GM19452 (cell line): ENCODE measurements around the gene LAMB4.
"Not testable (repeated sequence)": the region's sequence is repeated elsewhere in the genome, so short reads cannot be mapped to it uniquely, and the experiment has no call there.

Experiments used
- ATAC-seq: cut with Tn5 transposase; IDR thresholded peaks from one replicate; pipeline ENCODE4 v1.9.1; 2021; ENCODE audit not compliant: unreplicated experiment

The LAMB4 gene

DNA sequence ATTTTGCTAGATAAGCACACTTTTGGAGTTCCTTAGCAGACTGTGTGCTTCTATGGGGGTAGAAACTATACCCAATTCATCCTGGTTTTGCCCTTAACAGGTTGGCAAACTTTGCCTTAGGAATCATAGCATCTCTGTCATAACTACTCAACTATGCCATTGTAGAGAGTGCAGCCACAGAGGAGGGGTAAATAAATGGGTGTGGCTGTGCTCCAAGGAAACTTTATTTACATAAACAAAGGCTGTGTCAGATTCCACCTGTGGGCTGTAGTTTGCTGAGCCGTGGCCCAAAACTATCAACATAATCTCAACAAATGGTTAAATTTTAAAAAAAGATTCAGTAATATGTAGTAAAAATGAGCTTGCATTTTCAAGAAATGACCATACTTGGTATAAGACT is 75.6 kb downstream of the LAMB4 start:
- no peak for ATAC-seq

DNA sequence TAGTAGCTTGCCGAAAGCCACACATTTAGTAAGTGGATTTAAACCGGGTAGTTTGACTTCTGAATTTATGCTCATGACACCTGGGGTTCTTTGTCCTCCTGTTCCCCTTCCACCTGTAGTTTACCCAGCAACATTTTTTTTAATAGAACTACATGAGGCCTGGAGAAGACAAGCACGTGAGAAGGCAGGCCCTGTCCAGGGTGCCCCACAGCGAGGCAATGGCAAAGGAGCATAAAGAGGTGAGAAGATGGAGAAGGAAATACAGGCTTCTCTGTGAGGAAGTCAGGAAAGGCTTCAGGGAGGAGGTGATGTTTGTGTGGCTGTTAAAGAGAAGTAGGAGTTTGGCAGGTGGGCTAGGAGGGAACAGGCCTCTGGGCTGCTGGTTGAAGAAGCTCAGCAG is 76.9 kb downstream of the LAMB4 start:
- no peak for ATAC-seq

DNA sequence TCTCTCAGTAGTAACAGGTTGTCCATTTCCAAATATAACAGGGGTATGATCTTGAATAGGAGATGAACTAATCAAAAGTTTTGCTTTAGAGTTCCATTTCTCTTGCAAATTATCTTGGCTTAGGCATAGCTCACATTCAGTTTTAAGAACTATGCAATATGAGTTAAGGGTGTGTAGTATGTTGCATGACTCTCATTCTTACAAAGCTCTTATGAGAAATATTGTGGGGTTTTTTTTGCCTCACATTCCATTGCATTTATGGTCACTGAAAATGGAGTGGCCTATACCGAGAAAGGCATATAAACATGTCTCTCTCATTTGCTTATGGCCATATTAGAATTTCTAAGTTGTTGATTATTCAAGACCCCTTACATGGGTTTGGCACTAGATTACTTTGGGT is 78.7 kb downstream of the LAMB4 start:
- no peak for ATAC-seq

DNA sequence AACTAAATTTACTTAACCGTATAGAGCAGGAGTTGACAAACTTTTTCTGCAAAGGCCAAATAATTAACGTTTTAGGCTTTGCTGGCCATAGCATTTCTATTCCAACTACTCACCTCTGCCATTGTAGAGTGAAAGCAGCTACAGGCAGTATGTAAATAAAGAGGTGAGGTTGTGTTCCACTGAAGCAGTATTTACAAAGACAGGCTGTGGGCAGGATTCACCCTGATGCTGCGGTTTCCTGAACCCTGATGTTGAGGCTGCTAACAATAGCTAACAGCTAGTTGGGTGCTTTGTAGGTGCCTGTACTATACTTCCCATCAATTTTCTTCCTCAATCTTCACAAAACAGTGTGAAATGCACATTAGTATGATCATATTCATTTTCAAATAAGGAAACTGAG is 80.2 kb downstream of the LAMB4 start:
- no peak for ATAC-seq

DNA sequence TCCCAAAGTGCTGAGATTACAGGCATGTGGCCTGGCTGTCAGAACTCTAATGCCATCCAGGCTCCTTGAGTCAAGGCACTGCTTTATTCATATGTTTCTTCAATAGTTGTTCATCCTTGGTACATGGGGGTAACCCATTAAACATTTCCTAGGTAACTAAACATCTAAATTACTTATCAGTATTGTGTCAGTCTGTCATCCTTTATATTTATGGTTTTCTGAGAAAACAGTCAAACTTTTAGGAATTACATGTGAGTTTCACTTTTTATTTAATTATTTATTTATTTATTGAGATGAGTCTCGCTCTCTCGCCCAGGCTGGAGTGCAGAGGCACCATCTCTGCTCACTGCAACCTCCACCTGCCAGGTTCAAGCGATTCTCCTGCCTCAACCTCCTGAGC is 81.7 kb downstream of the LAMB4 start:
- no peak for ATAC-seq

DNA sequence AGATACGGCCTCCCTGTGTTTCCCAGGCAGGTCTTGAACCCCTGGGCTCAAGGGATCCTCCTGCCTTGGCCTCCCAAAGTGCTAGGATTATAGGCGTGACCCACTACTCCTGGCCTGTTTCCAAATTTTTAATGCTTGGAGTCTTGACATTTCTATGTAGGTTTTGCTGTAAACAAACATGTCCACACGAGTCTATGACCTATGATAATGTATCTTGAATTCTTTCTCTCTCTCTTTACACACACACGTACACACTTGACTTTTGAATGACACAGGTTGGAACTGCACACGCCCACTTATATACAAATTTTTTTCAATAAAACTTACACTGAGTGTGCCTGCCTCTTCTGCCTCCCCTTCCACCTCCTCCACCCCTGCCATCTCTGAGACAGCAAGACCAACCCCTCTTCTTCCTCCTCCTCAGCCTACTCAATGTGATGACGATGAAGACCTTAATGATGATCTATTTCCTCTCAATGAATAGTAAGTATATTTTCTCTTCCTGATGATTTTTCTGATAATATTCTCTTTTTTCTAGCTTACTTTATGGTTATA is 83.1 kb downstream of the LAMB4 start:
- no peak for ATAC-seq

DNA sequence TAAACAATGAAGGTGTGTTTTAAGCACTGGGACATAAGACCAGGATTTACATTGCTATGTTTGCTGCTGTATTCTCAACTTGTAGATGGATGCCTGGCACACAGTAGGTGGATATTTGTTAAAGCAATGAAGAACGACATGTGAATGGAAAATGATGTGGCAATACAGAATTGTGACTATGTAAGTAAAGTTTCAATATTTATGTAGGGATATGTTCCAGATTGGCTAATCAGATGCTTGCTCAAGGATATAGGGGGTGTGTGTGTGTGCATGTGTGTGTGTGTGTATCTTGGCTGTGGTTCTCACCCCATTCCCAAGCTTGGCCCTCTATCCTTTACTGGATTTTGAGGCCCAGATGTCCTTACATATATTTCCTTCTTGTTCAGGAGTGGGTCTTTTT is 84.5 kb downstream of the LAMB4 start:
- no peak for ATAC-seq

DNA sequence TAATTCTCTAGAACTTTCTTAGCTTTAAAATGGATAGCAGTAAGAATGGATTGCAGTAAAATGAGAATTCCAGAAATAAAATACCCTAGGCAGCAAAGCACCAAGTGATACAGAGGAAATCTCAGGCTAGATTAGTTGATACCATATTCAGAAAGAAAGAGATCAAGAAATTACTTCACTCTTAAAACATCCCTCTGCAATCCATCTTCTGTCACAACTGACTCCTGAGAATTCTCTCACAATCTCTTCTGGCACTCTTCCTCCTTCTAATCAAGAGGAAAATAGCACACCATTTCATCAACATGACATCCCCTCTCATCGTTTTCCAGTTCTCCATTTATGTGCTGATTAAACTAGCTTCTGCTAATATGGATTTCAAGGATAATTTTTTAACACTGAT is 85.0 kb downstream of the LAMB4 start:
- ATAC-seq = no peak

DNA sequence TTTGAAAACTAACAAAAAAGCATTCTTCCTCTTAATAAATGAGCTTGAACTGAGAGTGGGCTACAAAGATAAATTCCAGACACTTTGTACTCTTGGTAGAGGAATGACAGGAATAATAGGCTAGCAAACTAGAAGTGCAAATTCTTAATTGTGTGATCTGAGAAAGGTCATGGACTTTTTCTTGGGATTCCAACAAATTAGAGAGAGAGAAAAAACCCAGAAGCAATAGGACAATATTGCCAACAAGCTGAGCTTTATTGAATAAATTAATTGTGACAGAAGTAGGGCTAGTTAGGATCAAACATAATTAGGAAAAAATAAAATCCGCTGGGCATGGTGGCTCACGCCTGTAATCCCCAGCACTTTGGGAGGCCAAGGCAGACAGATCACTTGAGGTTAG is 85.8 kb downstream of the LAMB4 start:
- ATAC-seq = no peak

DNA sequence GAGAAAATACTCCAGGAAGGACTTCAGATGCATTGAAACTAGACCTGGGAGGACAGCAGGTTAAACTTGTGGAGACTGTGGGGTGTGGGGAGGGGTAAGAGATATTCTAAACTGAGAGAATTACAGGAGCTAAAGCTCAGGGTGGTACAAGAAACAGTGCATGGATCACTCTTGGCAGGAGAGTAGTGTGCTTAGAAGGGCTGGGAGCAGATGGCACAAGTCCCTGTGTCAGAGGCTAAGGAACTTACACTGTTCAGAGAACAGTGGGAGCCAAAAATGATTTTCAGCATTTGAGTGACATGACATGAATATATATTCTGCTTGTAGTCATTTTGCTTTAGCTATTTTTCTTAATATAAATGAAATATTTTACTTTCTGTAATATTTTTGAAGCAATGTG is 91.2 kb downstream of the LAMB4 start:
- no peak for ATAC-seq

DNA sequence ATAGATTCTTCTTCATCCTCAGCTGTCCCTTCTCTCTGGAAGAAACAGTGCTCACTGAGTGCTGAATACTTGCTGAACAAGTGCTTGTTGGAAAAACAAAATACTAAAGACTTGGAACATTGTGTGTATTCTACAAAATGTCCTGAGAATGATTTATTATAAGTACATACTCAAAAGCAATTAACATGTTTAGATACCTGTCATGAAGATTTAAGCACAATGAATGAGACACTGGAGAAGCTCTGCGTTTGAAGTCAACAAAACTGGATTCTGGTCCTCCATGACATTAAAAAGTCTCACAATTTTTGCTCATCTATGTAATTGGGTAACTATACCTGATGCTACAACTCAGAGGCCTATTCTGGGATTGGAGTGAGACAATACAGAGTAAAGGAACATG is 92.4 kb downstream of the LAMB4 start:
- no peak for ATAC-seq

DNA sequence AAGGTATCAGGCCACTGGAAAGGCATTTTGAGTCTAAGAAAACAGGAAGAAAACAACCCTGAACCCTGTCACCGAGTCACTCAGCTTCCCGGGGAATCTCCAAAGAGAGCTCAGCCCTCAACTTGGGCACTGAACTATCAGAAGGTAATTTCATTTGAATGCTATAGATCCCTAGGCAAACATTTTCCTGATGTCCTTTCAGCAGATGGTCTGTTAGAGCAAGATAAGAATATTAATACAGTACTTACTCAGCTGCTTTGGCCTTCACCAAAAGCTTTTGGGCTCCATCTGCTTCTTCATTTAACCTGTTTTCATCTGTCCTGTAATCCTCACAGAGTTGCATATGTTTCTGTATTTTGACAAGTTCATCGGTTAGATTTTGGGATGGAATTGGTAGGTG is 93.0 kb downstream of the LAMB4 start:
- ATAC-seq = no peak

DNA sequence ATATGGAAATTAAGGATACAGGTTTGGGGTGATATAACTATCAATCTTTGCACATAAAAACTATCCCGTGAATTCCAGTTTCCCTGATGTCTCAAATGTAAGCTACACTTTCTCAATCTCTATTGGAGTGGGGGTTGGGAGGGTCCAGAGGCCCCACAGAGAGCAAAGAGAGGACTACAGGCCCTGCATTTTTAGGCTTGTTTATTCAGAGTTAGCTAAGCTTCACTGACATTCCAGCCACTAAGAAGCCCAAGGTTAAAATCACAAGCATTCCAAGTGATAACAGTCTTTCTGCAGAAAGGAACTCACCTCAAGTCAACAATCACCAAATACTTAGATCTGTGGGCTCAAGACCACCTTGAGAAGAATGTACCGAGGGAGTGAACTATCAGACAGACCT is 95.6 kb downstream of the LAMB4 start:
- ATAC-seq = no peak

DNA sequence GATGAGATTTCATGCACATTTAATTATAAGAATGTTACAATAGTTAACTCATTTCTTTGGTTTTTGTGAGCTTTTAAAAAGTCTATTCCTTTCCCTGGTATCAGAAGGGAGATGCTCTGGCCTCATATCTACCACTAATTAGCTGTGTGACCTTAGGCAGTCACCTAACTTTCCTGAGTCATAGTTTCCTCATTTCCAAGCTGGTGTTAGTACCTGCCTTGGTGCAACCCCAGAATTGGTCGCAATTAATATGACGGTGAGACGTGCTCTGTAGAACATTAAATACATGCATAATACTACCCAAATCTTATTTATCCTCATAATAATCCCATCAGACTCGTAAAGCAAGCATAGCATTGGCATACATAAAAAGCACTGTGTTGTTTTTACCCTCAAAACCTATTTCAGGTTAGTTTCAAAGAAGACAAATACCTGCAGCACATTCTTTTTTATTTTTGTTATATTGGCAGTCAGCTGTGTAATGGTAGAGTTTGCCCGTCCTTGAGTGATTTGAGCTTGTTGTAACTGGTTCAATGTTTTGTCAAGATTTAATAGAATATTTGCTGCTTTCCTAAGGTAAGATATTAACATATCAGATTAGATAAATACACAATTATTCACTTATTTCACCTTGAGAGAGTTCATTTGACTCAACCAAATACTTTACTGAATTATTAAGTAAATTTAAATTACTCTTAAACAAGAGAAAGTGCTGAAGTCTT is 96.2 kb downstream of the LAMB4 start:
- ATAC-seq = no peak

DNA sequence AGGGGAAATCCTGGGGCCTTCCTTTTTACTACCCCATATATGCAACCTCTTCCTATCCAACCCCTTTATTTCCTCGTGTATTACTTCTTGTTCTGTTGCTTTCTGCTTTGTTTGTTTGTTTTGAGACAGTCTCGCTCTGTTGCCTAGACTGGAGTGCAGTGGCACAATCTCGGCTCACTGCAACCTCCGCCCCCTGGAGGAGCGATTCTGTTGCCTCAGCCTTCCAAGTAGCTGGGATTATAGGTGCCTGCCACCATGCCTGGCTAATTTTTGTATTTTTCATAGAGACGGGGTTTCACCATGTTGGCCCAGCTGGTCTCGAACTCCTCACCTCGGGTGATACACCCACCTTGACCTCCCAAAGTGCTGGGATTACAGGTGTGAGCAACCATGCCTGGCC is 96.9 kb downstream of the LAMB4 start:
- ATAC-seq = not testable (repeated sequence)

DNA sequence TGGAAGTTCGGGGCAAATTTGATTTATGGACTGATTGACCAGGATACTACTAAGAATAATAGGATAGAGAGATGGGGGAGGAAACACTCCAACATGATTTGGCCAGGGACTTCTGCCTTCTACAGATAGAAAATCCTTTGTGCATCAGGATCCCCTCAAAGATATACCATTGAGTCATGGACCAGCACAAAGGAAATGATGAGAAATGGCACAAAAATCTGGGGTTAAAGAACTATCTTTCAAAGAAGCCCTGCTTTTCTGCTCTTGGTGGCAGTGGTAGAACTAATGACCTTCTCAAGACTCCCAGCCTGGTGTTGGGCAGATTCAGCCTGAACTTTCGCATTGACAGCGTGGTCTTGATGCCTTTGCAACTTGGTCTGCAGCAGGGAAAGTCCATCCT is 99.6 kb downstream of the LAMB4 start:
- no peak for ATAC-seq

DNA sequence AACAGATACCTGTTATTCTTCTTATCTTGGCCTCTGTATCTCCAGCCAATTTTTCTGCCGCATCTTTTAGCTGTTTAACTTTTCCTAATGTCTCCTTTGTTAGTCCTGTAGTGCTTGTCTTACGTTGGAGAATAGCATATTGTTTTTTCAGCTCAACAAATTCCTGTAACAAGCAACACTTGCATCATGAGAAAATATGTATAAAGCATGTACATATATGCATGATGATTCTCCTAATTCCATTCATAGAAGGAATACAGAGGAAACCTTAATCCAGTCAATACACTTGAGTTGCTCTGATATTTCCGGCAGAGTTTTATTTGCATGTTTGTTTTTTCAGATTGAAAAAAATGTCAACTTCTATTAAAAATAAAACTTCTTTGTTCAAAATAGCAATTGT is 101.1 kb downstream of the LAMB4 start:
- no peak for ATAC-seq

DNA sequence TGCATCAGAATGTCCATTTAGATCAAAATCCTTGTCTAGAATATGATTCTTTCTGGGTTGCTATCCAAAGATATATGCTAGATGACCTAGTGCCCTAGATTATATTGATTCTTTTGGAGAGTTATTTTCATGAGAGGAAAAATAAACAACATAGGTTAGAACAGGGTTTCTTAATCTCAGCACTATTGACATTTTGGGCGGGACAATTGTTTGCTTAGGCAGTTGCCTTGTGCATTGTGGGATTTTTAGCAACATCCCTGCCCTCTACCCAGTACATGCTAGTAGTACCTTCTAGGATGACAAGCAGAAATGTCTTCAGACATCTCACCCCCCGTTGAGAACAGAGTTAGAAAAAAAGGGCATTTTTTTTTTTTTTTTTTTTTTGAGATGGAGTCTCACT is 102.0 kb downstream of the LAMB4 start:
- ATAC-seq = no peak

DNA sequence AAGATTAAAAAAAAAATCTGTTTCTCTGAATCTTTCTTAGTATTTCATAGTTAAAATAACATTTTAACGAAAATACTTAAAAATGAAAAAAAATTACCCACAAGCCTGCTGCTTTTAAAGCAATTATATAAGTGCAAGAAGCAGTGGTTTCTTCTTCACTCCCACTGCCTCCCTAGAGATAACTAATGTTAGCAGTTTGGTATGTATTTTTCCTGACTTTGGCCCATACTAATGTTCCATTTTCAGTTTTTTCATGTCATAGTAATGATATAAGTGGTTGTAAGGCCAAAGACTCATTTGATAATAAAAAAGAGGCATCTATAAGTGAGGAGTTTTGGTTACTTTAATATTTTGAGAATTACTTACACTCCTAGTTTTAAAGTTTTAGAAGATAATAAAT is 102.9 kb downstream of the LAMB4 start:
- no peak for ATAC-seq

DNA sequence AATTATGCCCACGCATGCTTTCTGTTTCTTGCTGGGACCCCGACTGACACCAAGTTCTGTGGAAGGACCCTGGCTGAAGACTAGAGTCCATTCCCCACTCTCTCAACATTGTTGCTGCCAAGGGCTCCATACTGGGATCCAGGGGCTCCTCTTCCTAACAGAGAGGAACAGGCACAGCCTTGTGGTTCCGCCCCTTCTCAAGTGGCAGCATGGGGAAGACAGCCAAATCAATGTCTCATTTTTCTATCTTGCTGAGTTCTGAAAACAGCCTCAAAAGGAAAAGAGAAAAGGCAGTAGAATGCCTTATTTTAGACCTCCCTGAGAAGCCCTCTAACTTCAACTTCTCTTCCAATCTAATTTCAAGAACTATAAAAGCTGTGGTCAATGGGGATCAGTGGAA is 103.5 kb downstream of the LAMB4 start:
- no peak for ATAC-seq

DNA sequence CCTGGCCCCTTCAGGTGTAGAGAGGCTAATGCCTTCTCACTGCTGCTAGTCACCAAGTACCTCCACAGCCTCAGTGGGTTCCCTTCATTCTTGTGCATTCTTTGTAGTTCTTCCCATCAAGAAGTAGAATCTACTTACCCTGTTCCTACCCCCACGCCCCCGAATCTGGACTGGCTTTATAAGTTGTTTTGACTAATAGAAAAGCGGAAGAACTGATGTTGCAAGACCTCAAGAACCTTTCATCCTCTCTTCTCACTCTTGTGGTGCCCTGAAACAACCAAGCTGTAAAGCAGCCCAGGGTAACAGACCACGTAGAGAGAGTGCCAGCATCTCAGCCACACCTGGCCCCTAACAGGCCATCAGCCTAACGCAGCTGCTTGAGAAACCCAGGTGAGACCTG is 104.0 kb downstream of the LAMB4 start:
- no peak for ATAC-seq

DNA sequence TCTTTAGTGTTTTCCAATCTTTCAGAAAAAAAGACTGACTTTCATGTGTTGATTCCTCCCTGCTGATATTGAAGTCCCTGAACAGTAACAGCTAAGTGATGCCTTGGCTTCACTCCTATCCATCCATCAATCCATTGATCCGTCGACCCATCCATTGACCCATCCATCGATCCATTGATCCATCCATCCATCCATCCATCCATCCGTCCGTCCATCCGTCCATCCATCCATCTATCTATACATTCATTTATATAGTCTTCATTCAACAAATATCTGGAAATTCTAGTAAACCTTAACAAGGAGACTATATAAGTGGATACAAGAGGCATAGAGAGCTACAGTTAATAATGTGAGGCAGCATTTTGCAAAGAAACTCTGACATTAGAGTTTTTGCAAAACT is 105.6 kb downstream of the LAMB4 start:
- ATAC-seq = no peak

DNA sequence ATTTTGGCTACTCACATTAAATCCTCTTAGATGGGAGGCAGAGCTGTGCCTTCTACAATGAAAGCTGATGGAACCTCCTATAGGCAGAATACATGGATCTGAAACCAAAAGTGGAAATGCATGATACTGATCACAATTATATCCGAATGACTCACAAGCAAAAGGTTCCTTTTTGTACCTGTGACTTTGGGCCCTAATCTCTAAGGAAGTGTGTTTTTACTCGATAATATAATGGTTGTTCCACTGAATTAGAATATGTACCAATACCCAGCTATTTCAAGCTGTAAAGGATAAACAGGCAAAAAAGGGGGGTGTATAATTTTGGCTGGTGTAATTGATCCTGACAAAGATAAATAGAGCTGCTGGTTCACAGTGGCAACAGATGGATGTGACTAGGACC is 109.6 kb downstream of the LAMB4 start:
- ATAC-seq = no peak
